GM18909 (cell line): ENCODE results near the gene PHLPP2.
A peak's percentile ranks its signal among the peaks of the same experiment; 100 is the strongest.
"Not testable (repeated sequence)": the region's sequence is repeated elsewhere in the genome, so short reads cannot be mapped to it uniquely, and the experiment has no call there.

Experiments
- ATAC-seq: cut with Tn5 transposase; IDR thresholded peaks from one replicate; pipeline ENCODE4 v1.9.1; 2021; ENCODE audit warnings: mild to moderate bottlenecking; ENCODE audit not compliant: unreplicated experiment, poor library complexity

The PHLPP2 gene

DNA sequence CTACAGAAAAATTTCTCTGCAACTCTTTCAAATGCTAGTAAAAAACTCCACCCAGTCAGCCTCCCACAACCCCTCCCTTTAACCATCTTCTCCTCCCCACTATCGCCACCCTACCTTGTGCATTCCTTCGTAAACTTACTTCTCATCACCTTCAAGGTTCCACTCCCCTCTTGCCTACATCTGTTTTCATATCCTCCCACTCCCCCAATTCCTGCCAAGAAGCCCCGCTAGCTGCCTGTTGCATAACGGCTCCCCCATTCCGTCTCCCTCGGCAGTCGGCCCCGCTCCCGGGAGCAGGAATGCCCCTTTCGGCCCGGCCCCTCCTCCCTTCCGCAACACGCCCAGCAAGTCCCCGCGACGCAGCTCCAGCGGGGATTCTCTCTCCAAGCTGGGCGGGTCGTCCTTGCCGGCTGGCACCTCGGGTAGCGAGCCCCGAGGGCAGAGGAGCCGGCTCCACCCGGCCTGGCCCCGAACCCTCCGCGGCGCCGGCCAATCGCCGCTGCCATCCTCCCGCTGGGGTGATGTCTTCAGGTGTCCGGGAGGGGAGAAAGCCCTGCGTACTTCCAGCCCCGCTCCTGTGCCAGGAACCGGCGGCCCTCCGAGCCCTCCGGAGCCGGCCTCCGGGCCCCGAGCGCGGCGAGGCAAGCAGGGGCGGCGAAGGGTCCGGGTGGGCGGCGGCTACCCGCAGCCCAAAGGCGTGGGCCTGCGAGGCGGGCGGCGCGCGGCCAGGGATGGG, 1.5 kb downstream of the PHLPP2 start:
- peak; percentile 42 for ATAC-seq

DNA sequence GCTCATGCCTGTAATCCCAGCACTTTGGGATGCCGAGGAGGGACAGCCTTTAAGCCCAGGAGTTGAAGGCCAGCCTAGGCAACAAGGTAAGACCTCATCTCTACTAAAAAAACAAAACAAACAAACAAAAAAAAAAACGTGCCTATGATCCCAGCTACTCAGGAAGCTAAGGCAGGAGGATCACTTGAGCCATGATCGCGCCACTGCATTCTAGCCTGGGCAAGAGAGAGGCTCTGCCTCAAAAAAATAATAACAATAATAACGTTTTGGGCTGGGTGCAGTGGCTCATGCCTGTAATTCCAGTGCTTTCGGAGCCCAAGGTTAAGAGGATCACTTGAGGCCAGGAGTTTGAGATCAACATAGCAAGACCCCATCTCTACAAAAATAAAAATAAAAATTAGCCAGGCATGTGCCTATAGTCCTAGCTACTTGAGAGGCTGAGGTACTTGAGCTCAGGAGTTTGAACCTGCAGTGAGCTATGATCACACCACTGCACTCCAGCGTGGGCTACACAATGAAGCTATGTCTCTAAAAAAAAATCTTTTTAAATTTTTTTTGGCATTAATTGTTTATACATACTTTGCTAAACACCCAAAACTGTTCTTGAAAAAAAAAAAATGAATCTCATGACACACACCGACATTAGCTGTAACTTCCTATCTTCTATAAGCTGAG, 3.3 kb downstream of the PHLPP2 start:
- no peak for ATAC-seq

DNA sequence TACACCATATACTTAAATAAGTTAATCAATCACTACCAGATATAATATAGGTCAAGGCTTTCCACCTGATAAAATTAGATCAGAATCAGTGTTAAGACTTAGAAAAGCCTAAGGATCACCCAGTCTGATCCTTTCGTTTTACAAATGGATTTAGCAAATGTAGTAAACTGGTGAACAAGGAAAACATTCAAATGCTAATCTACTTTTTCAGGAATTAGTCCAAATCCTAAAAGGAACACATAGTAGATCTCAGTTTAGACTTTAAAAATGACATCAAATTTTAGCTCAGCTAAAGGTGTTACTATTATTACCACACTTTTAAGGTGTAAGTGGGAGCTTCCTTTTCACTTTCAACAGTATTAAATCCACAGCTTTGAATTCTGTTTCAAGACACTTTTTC, 12.0 kb downstream of the PHLPP2 start:
- no peak for ATAC-seq

DNA sequence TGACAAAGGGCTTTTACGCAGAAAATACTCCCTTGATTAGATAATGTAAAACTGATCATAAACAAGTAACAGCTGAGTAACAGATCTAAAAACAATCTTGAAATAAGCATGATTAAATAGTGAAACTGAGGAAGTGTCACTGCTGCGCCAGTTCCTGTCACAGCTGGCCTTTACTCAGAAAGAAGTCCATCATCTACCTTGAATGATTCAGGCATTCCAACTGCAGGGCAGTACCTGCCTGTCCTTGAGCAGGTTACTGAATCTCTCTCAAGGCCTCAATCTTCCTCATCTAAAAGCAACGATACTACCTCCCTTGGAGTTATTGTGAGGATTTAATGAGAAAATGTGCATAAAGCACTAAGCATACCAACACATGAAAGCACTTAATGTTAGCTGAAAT, 12.7 kb downstream of the PHLPP2 start:
- no peak for ATAC-seq

DNA sequence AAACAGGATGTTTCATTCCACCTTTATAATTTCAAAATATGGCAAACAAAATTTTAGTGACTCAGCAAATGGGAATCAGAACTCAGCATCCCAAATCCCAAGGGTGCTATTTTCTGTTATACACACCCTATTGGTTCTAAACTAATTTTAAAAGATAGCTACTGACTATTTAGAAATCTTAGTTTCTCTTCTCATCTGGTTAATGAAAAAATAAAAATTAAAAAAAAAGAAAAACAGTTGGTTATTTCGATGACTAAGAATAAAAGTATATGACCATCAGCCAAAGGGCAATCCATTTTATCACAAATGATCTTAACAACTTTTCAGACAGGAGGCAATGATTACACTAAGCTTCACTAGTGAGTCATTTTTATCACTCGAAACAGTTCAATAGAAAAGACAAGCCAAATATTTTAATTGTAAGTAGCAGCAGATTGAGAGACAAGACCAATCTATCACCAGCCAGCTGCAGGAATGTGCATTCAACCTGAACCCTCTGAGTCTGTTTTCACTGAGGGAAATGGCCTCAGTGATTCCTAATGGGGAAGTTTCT, 15.2 kb downstream of the PHLPP2 start:
- ATAC-seq, result no peak

DNA sequence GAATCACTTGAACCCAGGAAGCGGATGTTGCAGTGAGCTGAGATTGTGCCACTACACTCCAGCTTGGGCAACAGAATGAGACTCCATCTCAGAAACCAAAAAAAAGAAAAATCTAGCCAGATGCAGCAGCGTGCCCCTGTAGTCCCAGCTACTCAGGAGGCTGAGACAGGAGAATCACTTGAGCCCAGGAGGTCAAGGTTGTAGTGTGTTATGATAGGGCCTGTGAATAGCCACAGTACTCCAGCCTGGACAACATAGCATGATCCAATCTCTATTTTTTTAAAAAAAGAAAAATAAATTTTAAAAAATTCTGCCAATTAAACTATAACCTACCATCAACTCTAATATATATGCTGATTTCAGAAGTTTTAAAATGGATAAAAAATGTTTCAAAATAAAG, 15.8 kb downstream of the PHLPP2 start:
- ATAC-seq, result no peak

DNA sequence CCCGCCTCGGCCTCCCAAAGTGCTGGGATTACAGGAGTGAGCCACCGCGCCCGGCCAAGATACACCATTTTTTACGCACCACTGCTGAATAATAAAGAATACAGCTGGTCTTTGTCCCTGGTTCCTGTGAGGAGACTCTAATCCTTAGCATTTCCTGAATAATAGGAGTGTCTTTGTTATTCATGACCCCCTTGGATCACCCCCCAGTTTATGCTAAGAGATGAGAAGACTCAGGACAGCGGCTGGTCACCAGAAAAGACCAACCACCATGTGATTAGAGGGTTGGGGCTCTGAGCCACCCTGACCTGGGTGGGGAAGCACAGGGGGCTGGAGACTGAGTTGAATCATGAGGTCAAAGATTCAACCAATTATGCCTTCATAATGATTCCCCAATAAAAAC, 17.3 kb downstream of the PHLPP2 start:
- no peak for ATAC-seq

DNA sequence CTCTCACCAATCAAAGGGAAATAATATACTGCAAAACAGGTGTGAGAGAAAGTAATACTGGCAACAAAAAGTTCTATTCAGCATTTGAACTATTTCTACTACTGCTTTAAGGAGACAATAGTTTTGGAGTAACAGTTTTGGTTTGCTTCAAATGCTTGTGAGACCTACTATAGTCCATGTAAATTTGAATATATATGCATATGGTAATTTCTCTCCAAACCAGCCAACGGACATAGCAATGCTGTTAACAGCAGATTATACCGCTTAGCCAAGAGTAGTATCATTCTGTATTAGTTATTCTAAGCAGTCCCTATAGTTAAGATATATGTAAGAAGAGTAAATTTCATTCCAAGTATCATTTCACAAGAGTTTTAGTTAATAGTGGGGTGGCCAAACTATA, 18.5 kb downstream of the PHLPP2 start:
- no peak for ATAC-seq

DNA sequence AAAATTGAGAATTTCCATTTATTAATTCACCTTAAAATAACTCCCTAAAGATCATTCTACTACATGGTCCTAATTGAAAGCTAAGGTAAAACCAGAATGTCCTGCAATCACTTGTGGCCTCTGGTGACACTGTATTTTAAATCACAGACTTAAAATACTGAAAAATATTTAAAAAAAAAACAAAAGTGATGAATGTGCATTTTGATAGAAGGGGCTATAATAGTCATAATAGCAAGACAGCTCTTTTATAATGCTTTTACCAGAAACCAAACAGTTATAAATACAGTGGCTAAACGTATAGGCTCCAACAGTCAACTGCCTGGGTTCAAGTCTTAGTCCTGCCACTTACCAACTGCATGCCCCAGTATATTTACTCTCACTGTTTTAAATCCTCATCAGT, 21.2 kb downstream of the PHLPP2 start:
- ATAC-seq, result no peak

DNA sequence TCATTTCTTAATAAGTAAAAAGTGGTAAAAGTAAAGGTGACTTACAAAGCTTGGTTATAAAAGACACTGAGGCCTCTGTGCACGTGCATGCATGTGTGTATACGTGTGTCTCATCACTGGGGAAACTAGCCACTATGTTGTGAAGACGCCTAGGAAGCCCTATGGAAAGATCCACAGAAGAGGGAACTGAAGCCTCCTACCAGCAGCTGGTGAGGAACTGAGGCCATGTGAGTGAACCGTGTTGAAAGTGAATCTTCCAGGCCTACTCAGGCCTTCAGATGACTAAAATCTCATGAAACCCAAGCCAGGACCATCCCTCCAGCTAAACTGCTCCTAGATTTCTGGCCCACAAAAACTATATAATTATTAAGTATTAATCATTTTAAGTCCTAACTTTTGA, 23.7 kb downstream of the PHLPP2 start:
- ATAC-seq, result no peak

DNA sequence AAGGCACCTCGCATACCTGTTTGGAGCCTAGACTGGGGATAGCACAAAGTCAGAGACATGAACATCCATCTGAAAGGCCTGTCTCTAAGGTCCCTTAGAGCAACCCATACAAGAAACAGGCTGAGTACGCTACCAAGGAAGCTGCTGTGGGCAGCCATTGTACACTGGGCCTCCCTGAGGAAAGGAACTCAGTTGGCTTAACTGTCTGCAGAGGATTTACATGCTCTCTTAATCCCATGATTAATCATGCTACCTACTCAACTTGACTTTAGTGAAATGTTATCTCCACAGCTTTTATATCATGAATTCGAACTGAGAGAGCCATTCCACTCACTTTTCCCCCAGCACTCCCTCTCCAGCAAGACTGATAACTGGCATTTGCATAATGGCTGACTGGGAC, 26.0 kb downstream of the PHLPP2 start:
- no peak for ATAC-seq

DNA sequence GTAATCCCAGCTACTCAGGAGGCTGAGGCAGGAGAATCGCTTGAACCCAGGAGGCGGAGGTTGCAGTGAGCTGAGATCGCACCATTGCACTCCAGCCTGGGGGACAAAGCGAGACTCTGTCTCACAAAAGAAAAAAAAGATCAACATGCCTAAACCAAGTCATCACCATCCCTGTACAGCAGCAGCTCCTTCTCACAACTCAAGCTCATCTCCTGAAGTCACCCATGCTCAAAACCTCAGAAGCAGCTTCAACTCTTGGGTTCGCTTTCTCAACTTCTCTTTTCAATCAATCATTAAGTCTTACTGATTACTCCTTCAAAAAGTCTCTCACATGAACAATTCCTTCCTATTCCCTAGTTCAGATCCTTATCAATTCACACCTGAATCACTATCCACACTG, 31.3 kb downstream of the PHLPP2 start:
- no peak for ATAC-seq

DNA sequence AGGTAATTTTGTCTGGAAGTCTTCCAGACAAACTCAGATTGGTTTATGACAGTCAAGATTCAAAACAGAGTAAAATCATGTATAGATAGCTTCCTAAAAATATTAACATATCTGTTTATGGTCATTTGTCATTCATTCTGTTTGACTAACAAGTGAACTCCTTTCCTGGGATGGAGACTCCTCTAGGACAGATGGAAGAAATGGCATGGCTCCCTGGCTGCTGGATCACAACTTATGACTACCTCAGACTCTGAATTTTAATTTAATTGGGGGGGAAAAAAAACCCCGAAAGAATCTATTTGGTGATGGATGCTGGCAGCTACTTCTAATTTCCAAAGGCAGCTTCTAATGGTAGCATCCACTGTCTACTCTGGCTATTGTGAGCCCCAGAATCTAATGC, 34.6 kb downstream of the PHLPP2 start:
- no peak for ATAC-seq

DNA sequence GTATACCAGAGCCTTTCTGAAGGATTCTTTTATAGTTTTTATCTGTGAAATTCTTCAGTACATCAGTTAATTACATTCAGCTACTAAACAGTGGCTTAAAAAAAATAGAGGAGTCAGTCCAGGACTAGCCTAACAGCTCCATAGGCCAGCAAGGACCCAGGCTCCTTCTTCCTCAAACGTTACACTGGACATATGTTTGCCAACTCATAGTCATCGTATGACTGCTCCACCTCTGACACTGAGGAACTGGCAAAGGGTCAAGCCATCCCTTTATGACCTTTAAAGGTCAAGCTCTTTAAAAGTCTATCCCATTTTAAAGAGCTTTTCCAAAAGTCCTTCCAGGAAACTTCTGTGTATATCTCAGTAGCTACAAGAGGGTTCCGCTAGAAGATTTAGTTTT, 36.6 kb downstream of the PHLPP2 start:
- ATAC-seq, result no peak

DNA sequence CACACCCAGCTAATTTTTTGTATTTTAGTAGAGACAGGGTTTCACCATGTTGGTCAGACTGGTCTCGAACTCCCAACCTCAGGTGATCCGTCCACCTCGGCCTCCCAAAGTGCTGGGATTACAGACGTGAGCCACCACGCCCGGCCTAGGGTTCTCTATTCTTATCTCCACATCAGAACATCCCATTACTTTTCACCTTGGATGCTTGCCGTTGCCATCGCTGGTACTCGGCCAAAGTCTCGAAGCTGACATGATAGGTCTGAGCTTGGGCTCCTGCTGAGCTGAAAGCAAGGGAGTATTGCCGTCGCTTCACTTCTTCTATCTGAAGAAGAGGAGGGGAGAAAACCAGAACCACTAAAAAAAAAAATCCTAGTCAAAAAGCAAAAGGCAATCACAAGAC, 40.2 kb downstream of the PHLPP2 start:
- ATAC-seq, result not testable (repeated sequence)

DNA sequence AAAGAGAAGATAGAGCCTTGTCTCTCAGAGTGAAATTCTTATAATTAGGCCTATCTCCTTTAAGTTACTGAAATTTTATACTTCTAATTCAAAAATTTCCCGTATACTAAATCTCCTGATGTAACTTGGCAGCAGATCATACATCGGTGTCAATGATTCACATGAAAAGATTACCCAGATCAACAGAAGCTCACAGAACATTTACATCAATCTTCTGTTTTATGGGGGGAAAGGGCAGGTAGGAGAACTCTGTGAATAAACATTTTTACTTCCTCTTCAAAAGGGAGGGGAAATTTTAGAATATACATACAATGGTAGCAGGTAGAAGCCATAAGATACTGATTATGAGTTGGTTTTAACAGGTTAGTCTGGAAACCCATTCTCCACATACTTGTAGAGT, 43.1 kb downstream of the PHLPP2 start:
- ATAC-seq, result no peak

DNA sequence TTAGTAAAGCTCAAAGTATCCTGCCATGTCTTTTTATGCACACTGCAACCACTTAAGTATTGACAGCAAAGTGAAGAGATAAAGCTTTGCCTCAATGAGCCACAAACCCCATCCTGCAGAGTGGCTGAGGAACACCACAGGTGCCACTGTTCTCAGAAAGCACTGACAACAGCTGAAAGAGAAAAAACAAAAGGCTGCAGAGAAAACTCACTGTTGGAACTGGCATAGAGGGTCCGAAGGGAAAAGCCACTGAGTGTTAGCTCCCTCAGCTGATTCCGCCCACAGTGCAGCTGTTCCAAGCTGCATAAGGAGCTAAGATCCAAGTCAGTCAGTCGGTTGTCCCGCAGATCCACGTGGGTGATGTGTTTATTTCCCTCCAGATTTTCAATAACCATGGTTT, 48.3 kb downstream of the PHLPP2 start:
- ATAC-seq, result no peak

DNA sequence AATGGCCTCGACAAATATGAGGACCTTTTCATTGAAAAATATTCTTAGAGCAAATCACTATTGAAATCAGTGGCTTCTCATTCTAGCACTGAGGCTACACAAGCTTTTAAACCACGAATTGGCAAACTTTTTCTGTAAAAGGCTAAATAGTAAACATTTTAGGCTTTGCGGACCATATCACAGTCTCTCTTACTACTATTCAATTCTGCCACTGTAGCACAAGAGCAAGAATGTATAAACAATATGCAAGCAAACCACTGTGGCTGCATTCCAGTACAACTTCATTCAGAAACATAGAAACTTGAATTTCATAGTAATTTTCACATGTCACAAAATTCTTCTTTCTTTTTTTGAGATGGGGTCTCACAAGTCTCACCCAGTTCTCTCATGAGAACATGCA, 49.1 kb downstream of the PHLPP2 start:
- ATAC-seq, result no peak

DNA sequence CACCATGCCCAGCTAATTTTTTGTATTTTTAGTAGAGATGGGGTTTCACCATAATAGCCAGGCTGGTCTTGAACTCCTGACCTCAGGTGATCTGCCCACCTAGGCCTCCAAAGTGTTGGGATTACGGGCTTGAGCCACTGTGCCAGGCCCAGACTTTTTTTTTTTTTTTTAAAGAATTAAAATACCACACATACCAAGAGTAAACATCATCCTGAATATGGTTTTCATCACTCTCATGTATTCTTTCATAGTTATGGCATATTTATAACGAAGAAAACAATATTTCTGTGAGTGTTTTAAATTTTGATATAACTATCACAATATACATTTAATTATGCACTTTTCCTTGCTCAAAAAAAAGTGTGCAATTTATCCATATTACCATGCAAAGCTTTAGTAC, 50.3 kb downstream of the PHLPP2 start:
- ATAC-seq, result no peak

DNA sequence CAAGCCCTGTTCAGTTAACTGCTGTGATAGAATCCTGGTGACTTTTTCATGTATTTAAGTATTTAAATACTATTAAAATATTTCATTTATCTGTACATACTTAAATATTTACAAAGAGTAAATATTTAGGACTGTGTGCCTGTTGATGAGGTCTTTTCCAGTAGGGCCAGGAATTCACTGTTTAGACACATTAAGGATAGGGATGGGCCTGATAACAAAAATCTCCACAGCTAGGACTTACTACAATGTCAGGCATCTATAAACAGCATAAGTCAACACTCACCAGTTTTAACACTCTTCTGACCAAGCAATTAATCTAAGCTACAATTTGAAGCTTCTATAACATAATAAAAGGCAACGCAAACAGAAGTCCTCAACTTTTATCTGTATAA, 50.9 kb downstream of the PHLPP2 start:
- ATAC-seq, result no peak

DNA sequence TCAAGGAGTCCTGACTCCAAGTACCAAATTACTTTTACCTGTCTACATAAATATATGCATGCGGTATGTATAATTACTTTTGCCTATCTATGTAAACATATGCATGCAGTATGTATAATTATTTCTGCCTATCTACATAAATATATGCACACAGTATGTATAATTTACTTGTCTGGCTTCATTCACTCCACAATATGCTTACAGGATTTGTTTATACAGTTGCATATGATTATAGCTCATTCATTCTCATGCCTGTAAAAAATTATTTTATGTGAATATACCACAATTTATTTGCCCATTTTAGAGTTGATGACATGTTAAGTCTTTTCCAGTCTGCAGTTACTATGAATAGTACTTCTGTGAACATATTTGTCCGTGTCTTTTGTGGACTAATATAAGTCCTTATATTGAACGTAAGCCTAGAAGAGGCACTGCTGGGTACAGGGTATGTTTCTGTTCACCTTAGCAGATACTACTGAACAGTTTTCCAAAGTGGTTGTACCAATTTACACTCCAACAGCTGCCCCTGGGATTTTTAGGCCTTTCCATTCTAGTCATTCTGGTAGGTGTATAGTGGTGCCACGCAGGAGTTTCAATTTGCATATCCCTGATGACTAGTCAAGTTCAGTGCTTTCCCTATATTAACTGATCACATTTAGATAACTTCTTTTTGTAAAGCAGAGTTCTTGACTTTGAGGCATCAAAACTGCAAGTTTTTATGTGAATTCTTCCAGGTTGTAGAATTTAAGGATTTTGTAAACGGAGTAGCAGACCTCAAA, 51.5 kb downstream of the PHLPP2 start:
- ATAC-seq, result no peak
